ENCODE measurements around the gene CBX8. TPM values are rescaled to one million over a fixed set of nuclear protein-coding genes. Genes with fewer than 3 reads are reported as not detected.

CBX8 gene
- polyA plus RNA-seq, 3 donors, result 12.8 to 18.0 (median 15.5) TPM

DNA sequence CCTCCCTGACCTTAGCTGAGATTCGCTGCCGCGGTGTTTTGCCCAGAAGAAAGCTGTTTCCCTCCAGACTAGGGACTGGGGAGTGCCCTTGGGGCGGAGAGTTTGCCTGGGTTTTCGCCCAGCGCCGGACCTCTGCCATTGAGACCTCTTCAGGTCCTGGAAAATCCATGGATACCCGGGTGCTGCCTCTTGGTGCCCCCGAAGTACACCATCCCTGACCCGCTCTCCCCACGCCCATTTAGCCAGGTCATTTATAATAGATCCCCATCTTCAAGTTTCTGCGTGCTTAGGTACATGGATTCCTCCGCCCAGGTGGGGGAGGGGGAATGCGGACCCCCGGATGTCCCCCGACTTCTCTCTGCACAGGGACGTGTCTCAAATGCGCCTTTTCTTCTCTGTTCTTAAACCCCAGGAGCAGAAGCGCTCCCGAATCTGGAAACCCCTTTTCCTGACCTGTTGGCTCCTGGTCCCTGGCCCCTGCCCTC, 15.0 kb upstream of the CBX8 start:
- DNase-seq (ENCODE audit: extremely low read depth in 1 of 11, low read depth in 9 of 11, low spot score in 4 of 11), result no peak

GRCh38 chr17:79811011-79811867, 14.4 kb upstream of the CBX8 start:
- no peak for DNase-seq (ENCODE audit: extremely low read depth in 1 of 11, low read depth in 9 of 11, low spot score in 4 of 11)

DNA sequence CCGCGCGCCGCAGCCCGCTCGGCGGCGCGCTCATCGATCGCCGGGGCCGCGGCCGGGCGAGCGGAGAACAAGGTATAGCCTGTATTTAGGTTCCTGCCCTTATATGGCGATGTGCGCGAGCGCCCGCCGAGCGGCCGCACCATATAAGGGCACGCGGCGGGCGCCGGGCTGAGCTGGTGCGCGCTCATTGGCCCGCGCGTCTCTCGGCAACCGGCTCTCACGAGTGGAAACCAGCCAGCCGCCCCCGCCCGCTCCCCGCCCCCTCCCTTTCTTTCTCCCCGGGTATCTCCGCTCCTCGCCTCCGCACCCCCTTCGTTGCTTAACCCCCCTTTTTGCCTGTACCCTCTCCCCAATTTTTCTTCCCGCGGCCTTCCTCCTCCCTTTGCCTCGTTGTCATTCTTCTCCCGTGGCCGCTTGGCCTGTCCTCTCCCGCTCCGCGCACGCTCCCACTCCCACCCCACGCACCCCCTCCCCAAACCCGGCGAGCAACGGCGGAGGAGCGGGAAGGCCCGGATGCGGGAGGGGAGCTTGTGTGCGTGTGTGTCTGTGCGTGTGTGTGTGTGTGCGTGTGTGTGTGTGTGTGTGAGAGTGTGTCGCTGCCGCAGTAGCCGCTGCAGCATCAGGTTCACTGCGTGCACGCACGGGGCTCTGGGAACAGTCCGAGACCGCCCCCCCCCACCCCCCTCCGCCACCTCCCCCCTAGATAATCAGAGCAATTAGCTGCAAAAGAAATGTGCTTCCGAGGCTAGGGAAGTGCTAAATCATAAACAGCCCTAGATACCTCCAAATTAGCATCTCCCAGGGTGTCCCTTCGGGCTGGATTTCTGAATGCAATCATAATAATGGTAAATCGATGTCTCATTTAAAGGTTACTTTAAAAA, 13.5 kb upstream of the CBX8 start:
- peak in 1 of 11 donors; percentile 73 for DNase-seq (ENCODE audit: extremely low read depth in 1 of 11, low read depth in 9 of 11, low spot score in 4 of 11)

- no peak for DNase-seq (ENCODE audit: extremely low read depth in 1 of 11, low read depth in 9 of 11, low spot score in 4 of 11)
Measured at GRCh38 chr17:79809530-79810129, 12.8 kb upstream of the CBX8 start.

DNA sequence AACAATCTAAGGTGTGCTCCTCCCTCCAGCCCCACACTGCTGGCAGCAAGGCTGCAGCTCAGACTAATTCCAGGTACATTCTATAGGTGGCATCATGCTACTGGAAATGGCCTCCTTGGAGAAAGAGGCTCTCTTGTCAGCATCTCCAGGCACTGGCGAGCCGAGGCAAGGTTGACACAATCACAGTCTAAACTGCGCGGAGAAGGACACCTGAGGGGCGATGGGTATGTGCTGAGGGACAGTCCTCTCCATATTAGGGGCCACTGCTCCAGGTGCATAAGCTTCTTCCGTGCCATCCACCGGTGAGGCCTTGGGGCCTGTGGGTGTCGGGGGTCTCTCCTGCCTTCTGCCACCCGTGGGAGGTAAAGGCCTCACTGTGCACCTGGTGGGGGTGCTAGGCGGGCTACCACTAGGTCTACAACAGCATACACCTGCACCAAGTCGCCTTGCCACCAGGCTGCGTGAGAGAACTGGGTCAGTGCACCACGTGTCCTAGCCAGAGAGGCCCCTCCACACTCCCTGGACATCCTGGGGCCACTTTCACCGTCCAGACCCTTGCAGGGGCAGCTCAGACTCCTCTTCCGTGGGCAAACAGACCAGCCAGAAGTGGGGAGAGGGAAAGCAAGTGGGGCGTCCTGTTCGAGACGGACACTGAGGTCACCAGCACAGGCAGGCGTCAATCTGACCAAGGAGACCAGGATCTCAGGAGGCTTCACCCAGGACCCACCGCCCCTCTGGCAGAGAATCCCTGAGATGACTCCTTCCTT, 12.1 kb upstream of the CBX8 start:
- DNase-seq (ENCODE audit: extremely low read depth in 1 of 11, low read depth in 9 of 11, low spot score in 4 of 11), result no peak

GRCh38 chr17:79806863-79807720, 10.2 kb upstream of the CBX8 start:
- DNase-seq (ENCODE audit: extremely low read depth in 1 of 11, low read depth in 9 of 11, low spot score in 4 of 11), result no peak

DNA sequence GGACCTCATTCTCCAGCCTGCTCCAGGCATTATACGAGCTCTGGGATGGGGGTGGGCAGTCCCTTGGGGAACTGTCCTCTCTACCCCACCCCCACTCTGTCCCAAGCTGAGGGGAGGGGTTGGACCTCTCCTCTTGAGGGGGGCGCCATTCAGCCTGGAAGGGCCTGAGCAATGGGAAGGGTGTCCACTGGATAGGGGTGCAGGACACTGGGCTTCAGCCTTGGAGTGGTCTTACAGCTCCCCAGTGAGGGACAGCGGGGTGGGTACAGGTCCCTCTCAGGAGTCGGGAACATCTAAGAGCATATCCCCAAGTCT, 9.5 kb upstream of the CBX8 start:
- DNase-seq (ENCODE audit: extremely low read depth in 1 of 11, low read depth in 9 of 11, low spot score in 4 of 11), result no peak

DNA sequence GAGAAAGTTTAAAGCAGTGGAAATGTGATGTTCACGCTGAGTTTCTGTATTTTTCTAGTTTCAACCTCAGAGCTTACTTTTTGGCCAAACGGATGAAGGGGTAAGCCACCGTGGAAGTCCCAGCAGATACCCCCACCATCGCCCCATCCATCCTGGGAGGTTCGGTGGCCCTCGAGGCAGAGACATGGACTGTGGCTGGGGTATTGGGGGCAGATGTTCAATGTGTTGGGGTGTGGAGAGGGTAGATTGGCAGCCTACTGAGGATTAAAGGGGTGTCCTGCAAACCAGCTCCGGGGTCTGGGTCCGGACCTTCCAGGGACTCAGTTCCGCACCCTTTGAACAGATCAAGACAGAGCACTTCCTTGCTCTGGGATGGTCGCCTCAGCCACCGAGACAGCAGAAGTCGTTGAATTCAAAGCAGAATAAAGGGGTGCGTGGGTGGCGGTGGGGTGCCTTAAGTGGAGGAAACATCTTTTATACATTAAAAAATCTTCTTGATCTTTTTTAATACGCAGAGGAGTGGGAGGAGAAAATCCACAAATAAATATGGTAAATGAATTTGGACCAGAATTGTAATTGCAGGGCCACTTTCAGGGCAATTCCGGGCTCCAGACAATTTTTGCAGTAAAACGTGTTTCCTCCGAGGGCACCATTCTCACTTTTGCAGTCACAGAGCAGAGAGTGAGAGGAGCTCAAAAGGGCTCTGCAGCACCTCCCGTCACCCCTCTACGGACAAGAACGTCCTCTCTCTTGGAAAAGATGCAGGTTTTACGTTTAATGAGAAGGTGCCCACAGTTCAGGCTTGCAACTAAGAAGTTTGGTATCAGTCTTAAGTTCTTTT, 8.2 kb upstream of the CBX8 start:
- no peak for DNase-seq (ENCODE audit: extremely low read depth in 1 of 11, low read depth in 9 of 11, low spot score in 4 of 11)

DNA sequence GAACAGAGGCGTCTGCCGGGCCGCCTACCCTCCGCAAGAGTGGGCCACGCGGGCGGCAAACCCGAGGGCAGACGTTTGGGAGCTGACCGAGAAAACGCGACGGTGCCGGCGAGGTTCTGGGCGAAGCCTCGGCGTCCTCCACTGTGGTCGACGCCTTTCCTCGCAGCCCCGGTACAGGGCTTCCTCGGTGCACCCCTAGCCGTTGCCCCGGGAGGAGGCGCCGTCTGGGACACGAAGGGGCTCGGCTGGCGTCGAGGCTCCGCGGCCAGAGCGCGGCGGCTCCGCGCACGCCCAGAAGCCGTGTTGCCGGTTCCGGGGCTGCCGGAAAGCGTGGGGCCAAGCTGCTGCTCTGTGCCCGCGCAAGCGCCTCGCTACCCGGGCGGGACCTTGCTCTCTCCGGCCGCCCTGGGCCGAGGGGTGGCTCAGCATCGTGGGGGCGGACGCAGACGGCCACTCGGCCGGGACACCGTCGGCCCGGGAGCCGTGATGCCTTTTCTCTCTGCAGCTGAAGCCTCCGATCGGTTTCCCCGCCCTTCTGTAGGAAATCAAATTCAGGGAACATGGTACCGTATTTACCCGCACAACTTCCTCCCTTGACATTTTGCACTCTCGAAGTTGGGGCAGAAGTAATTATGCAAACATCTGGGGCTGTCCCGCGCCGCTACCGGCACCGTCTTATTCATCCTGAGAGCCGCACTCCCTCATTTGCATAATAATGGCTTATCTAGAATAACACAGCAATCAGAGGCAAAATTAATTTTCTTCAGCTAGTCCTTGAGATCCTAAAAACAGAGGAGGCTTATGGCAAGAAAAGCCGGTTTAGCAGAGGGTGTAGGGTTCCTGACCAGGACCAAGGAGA, 7.3 kb upstream of the CBX8 start:
- no peak for DNase-seq (ENCODE audit: extremely low read depth in 1 of 11, low read depth in 9 of 11, low spot score in 4 of 11)

- no peak for DNase-seq (ENCODE audit: extremely low read depth in 1 of 11, low read depth in 9 of 11, low spot score in 4 of 11)
Measured at GRCh38 chr17:79803421-79803996, 6.6 kb upstream of the CBX8 start.

GRCh38 chr17:79802736-79803420, 6.0 kb upstream of the CBX8 start:
- DNase-seq (ENCODE audit: extremely low read depth in 1 of 11, low read depth in 9 of 11, low spot score in 4 of 11), result no peak

DNA sequence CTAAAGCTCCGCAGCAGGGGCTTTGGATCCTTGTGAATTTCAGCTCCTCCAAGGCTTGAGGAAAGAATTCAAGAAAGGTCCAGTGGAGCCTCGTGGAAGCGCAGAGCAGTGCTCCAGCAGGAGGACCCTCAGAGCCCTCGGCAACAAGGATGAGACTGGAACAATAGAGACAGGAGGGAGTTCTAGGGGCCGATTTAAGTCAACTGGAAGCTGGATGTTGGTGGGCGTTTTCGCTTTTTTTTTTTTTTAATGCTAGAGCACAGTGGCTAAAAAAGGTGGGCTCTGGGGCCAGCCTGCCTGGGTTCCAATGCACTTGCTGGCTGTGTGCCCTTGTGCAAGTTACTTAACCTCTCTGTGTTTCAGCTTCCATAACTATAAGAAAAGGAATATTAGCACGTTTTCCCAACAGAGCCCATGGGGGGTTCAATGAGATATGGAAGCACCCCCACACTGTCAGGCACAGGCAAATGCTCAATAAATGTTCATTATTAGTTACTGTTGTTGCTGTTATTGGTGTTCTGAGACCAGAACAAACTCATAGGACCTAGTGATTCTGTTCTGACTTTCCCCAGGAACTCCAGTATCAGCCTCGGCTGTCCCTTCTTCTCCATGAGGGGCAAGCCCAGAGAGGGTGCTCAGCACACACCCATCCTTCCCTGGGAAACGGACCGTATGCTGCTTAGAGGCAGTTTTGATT, 5.3 kb upstream of the CBX8 start:
- DNase-seq (ENCODE audit: extremely low read depth in 1 of 11, low read depth in 9 of 11, low spot score in 4 of 11), result no peak

GRCh38 chr17:79801156-79802038, 4.5 kb upstream of the CBX8 start:
- no peak for DNase-seq (ENCODE audit: extremely low read depth in 1 of 11, low read depth in 9 of 11, low spot score in 4 of 11)

Data from renal cortex interstitium (tissue), 11 donors.